Natural killer cell (primary cell): Measurements from ENCODE around the gene SCGB1C1. TPM values are rescaled to one million over a fixed set of nuclear protein-coding genes. Genes with fewer than 3 reads are reported as not detected.

ENCODE experiments used
- ATAC-seq, 3 donors: fragments of 150-1000 bp in 2 of 3; fragments of 200-7000 bp in 1 of 3; cut with Tn5 transposase; 1 replicate in 1 of 3; 2 replicates in 2 of 3; pipeline ENCODE4 v1.10.0; 2021; ENCODE audit warnings: mild to moderate bottlenecking in 2 of 3, moderate library complexity in 2 of 3
- DNase-seq, 2 donors: peaks; one replicate each; pipeline versions ENCODE4 v3.0.0 to v3.0.0-alpha.2; 2013 to 2021; ENCODE audit warnings: mixed read lengths in 1 of 2
- H3K27ac ChIP-seq: one replicate; pipeline ENCODE4 v1.5.1; 2013; ENCODE audit warnings: mild to moderate bottlenecking, low read length
- H3K27me3 ChIP-seq: one replicate; pipeline ENCODE4 v1.6.1; 2013; ENCODE audit warnings: low read length; ENCODE audit not compliant: control insufficient read depth, insufficient read depth
- H3K36me3 ChIP-seq: one replicate; pipeline ENCODE4 v1.6.1; 2013; ENCODE audit warnings: low read length; ENCODE audit not compliant: control insufficient read depth, insufficient read depth
- H3K4me1 ChIP-seq: one replicate; pipeline ENCODE4 v1.6.1; 2013; ENCODE audit warnings: low read length; ENCODE audit not compliant: control insufficient read depth, insufficient read depth
- H3K4me3 ChIP-seq: one replicate; pipeline ENCODE4 v1.5.1; 2013; ENCODE audit warnings: low read length
- H3K9me3 ChIP-seq: one replicate; pipeline ENCODE4 v1.6.1; 2013; ENCODE audit warnings: low read length; ENCODE audit not compliant: control insufficient read depth, insufficient read depth
- H3K27ac Mint-ChIP-seq, 2 donors: one replicate each; pipeline ENCODE4 v1.8.0; 2022; ENCODE audit warnings: mild to moderate bottlenecking in 2 of 2, mixed read lengths in 2 of 2, moderate library complexity in 1 of 2
- H3K27me3 Mint-ChIP-seq, 2 donors: one replicate each; pipeline ENCODE4 v1.8.0; 2022; ENCODE audit warnings: low read depth in 2 of 2, mixed read lengths in 2 of 2
- H3K36me3 Mint-ChIP-seq: one replicate; pipeline ENCODE4 v1.8.0; 2022; ENCODE audit warnings: mixed read lengths
- H3K4me1 Mint-ChIP-seq, 2 donors: one replicate each; pipeline ENCODE4 v1.8.0; 2022; ENCODE audit warnings: mixed read lengths in 2 of 2
- H3K4me3 Mint-ChIP-seq: one replicate; pipeline ENCODE4 v1.8.0; 2022; ENCODE audit warnings: mild to moderate bottlenecking, moderate library complexity, mixed read lengths
- H3K9me3 Mint-ChIP-seq, 2 donors: one replicate each; pipeline ENCODE4 v1.8.0; 2022; ENCODE audit warnings: mixed read lengths in 2 of 2
- CTCF ChIP-seq: fragments of 200-600 bp; IDR thresholded peaks from one replicate; pipeline ENCODE4 v1.8.0; 2022; ENCODE audit warnings: antibody characterized with exemption
- WGBS: methylation state at CpG from one replicate; pipeline ENCODE4 v1.1.7; 2013; ENCODE audit warnings: missing lambda C conversion rate; ENCODE audit not compliant: insufficient coverage; 5-methylcytosine and 5-hydroxymethylcytosine counted together
- intact Hi-C: fragments of 100-400 bp; cut with micrococcal nuclease; formaldehyde crosslinking; loops from one replicate; pipeline ENCODE4 v1.14.2; 2022
- total RNA-seq, 4 donors: library from RNA; stranded (reverse); fragments of 120-200 nt in 1 of 4; gene quantifications; one replicate each; pipeline versions ENCODE4 v1.2.3 to v1.2.4, GENCODE V29; 2013 to 2022

Gene SCGB1C1
- total RNA-seq, 3 donors from 2014 or later (not counting 1 experiment from before 2014, with no cell fraction given) = 0.73 to 2.1 TPM; not detected in 1

GRCh38 chr11:203056-203944 lies 10.4 kb downstream of the SCGB1C1 start:
- peaks cover 40 to 42% of the 10 kb centered on the region in 2 donors for H3K4me1 Mint-ChIP-seq

GRCh38 chr11:203945-204586 lies 11.2 kb downstream of the SCGB1C1 start:
- intact Hi-C loops = no loop called here
- H3K4me3 Mint-ChIP-seq = peak overlapping the region; percentile 33
- no peaks in the 10 kb centered on the region for H3K27me3 Mint-ChIP-seq
- WGBS = 90% methylated on average over 4 of the region's 4 CpGs
- Histone ChIP-seq H3K27me3 (no peaks in the 10 kb centered on the region), H3K27ac (no peak overlapping the region), H3K36me3 (peaks cover 27% of the 10 kb centered on the region), H3K9me3 (no peaks in the 10 kb centered on the region), H3K4me1 (peaks cover 37% of the 10 kb centered on the region), H3K4me3 (no peak overlapping the region)
- peaks cover 43 to 46% of the 10 kb centered on the region in 2 donors for H3K4me1 Mint-ChIP-seq
- no peaks in the 10 kb centered on the region for H3K9me3 Mint-ChIP-seq
- no peak overlapping the region for H3K27ac Mint-ChIP-seq
- H3K36me3 Mint-ChIP-seq = no peaks in the 10 kb centered on the region
- no peak for TF ChIP-seq CTCF
- DNase-seq (no peak), ATAC-seq (no peak)

More at GRCh38 chr11:203056-203944, 10.4 kb downstream of the SCGB1C1 start:
- no peaks in the 10 kb centered on the region for H3K9me3 ChIP-seq
- H3K27me3 ChIP-seq = no peaks in the 10 kb centered on the region
- H3K4me3 ChIP-seq = no peak overlapping the region
- intact Hi-C loops = no loop called here
- H3K27me3 Mint-ChIP-seq = no peaks in the 10 kb centered on the region
- TF ChIP-seq CTCF = no peak
- 95% methylated on average over 7 of the region's 7 CpGs for WGBS
- H3K36me3 ChIP-seq = peaks cover 27% of the 10 kb centered on the region
- no peak overlapping the region for H3K27ac ChIP-seq
- no peak for DNase-seq
- no peaks in the 10 kb centered on the region for H3K36me3 Mint-ChIP-seq
- no peaks in the 10 kb centered on the region for H3K9me3 Mint-ChIP-seq
- ATAC-seq = no peak
- H3K27ac Mint-ChIP-seq = peak overlapping the region; percentile 34 to 35
- H3K4me1 ChIP-seq = peaks cover 33% of the 10 kb centered on the region
- peak overlapping the region; percentile 13 for H3K4me3 Mint-ChIP-seq

GRCh38 chr11:204587-205109 lies 11.8 kb downstream of the SCGB1C1 start:
- H3K9me3 Mint-ChIP-seq = no peaks in the 10 kb centered on the region
- H3K27ac Mint-ChIP-seq = no peak overlapping the region
- TF ChIP-seq CTCF = no peak
- ATAC-seq (no peak), DNase-seq (no peak)
- no peaks in the 10 kb centered on the region for H3K9me3 ChIP-seq
- no peak overlapping the region for H3K4me3 Mint-ChIP-seq
- peaks cover 43% of the 10 kb centered on the region for H3K4me1 ChIP-seq
- H3K27me3 ChIP-seq = no peaks in the 10 kb centered on the region
- WGBS = 87% methylated on average over 12 of the region's 12 CpGs
- H3K36me3 ChIP-seq = peaks cover 30% of the 10 kb centered on the region
- intact Hi-C loops = loop anchor here (5.0 kb wide), 2 partner anchors 153 to 213 kb away; no protein-coding TSS in a partner anchor
- H3K36me3 Mint-ChIP-seq = no peaks in the 10 kb centered on the region
- no peak overlapping the region for H3K4me3 ChIP-seq
- no peaks in the 10 kb centered on the region for H3K27me3 Mint-ChIP-seq
- H3K4me1 Mint-ChIP-seq = peaks cover 43 to 46% of the 10 kb centered on the region in 2 donors
- H3K27ac ChIP-seq = no peak overlapping the region
